ENCODE measurements around the gene CFAP52. TPM values are rescaled to one million over a fixed set of nuclear protein-coding genes. Genes with fewer than 3 reads are reported as not detected.

CFAP52 gene
- total and polyA plus RNA-seq, 2 donors (not counting 3 experiments of a cell fraction or from before 2014, with no cell fraction given), result not detected

- dilution Hi-C loops (cut with MboI; ENCODE audit: extremely low pct_ligation_motif_present, low sequenced_read_pairs), result no loop called here
- no peak overlapping the region for H3K4me3 ChIP-seq (replicated peaks in 1 of 3; ENCODE audit: insufficient read depth in 1 of 3, low read depth in 1 of 3, low read length in 3 of 3)
- H3K79me2 ChIP-seq (ENCODE audit: control insufficient read depth, insufficient read depth, low read length), result no peaks in the 10 kb centered on the region
- no peak overlapping the region for H2AFZ ChIP-seq (ENCODE audit: low read depth, low read length)
- H3K9me1 ChIP-seq (replicated peaks; ENCODE audit: control insufficient read depth, extremely low read depth, insufficient read depth, low read length), result no peaks in the 10 kb centered on the region
- DNase-seq (ENCODE audit: low read depth, low spot score) (no peak), FAIRE-seq (no peak)
- intact Hi-C loops (cut with micrococcal nuclease), result no loop called here
- peaks cover 14 to 15% of the 10 kb centered on the region in 2 experiments for H3K27me3 ChIP-seq (ENCODE audit: control insufficient read depth in 2 of 2, insufficient read depth in 2 of 2, low read length in 2 of 2)
- H3K9ac ChIP-seq (replicated peaks; ENCODE audit: extremely low read depth, insufficient read depth, low read length), result no peak overlapping the region
- no TSS peak for BruUV-seq (replicated peaks)
- POLR2A ChIA-PET, result no interaction called here
- H3K9me3 ChIP-seq (replicated peaks; ENCODE audit: control insufficient read depth, insufficient read depth, low read length), result no peaks in the 10 kb centered on the region
- peaks cover 4% of the 10 kb centered on the region for H3K4me1 ChIP-seq (ENCODE audit: control insufficient read depth, extremely low read depth, insufficient read depth, low read length)
- TF ChIP-seq, protein P1, sequence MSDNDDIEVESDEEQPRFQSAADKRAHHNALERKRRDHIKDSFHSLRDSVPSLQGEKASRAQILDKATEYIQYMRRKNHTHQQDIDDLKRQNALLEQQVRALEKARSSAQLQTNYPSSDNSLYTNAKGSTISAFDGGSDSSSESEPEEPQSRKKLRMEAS (IDR thresholded peaks at IDR 0.05; ENCODE audit: insufficient read depth, insufficient read length), result no peak
- no peak for TF ChIP-seq POLR2A (IDR thresholded peaks at IDR 0.05; ENCODE audit: low read depth, low read length)
- TF ChIP-seq, protein P2, sequence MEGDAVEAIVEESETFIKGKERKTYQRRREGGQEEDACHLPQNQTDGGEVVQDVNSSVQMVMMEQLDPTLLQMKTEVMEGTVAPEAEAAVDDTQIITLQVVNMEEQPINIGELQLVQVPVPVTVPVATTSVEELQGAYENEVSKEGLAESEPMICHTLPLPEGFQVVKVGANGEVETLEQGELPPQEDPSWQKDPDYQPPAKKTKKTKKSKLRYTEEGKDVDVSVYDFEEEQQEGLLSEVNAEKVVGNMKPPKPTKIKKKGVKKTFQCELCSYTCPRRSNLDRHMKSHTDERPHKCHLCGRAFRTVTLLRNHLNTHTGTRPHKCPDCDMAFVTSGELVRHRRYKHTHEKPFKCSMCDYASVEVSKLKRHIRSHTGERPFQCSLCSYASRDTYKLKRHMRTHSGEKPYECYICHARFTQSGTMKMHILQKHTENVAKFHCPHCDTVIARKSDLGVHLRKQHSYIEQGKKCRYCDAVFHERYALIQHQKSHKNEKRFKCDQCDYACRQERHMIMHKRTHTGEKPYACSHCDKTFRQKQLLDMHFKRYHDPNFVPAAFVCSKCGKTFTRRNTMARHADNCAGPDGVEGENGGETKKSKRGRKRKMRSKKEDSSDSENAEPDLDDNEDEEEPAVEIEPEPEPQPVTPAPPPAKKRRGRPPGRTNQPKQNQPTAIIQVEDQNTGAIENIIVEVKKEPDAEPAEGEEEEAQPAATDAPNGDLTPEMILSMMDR (IDR thresholded peaks at IDR 0.05; ENCODE audit: extremely low read depth in 1 of 2, insufficient read depth in 1 of 2, low read depth in 1 of 2, low read length in 2 of 2), result no peak
- no peak for TF ChIP-seq JUN (IDR thresholded peaks at IDR 0.05; ENCODE audit: borderline replicate concordance, insufficient read depth, insufficient read length, low read depth)
- no peak for TF ChIP-seq EZH2 (IDR thresholded peaks at IDR 0.05; ENCODE audit: borderline replicate concordance, low read depth, low read length, severe bottlenecking)
- no peak for TF ChIP-seq GATA2 (IDR thresholded peaks at IDR 0.05; ENCODE audit: insufficient read depth, insufficient read length, low read depth, low read length)
- no peak for TF ChIP-seq POLR2AphosphoS5 (IDR thresholded peaks at IDR 0.05; ENCODE audit: insufficient read depth, low read depth, low read length)
- TF ChIP-seq FOS (IDR thresholded peaks at IDR 0.05; ENCODE audit: borderline replicate concordance, insufficient read depth, low read length), result no peak
- TF ChIP-seq MYC (IDR thresholded peaks at IDR 0.05; ENCODE audit: low read depth, low read length), result no peak
- no peak overlapping the region for H3K27ac ChIP-seq (ENCODE audit: insufficient read depth, low read depth, low read length)
- H3K4me2 ChIP-seq (ENCODE audit: insufficient read depth, low read length), result no peak overlapping the region
- no peaks in the 10 kb centered on the region for H3K36me3 ChIP-seq (ENCODE audit: control insufficient read depth in 2 of 2, extremely low read depth in 1 of 2, insufficient read depth in 2 of 2, low read length in 2 of 2)
- CTCF ChIA-PET, result no interaction called here
- H4K20me1 ChIP-seq (replicated peaks; ENCODE audit: control insufficient read depth, extremely low read depth, insufficient read depth, low read length), result no peaks in the 10 kb centered on the region
Measured at GRCh38 chr17:9643611-9644010, 67.2 kb downstream of the CFAP52 start.

Measured in endothelial cell of umbilical vein (primary cell).